Measurements from ENCODE around the gene NRCAM. TPM values are rescaled to one million over a fixed set of nuclear protein-coding genes. Genes with fewer than 3 reads are reported as not detected.

NRCAM gene
- total and polyA plus RNA-seq, 10 of the 15 experiments (the other 5 are each of a cell fraction or from before 2014, with no cell fraction given), result 0.30 to 2.0 (median 1.0) TPM

- TF ChIP-seq ASH2L (IDR thresholded peaks at IDR 0.05; ENCODE audit: borderline replicate concordance, low read depth), result no peak
- TF ChIP-seq MEF2B (IDR thresholded peaks at IDR 0.05; ENCODE audit: partially characterized antibody, poor library complexity, severe bottlenecking), result no peak
- TF ChIP-seq ZZZ3 (IDR thresholded peaks at IDR 0.05; ENCODE audit: control insufficient read depth, insufficient read length, low read depth), result no peak
- TF ChIP-seq SIN3A (IDR thresholded peaks at IDR 0.05; ENCODE audit: low read depth, low read length), result no peak
- TF ChIP-seq SUPT20H (IDR thresholded peaks at IDR 0.05; ENCODE audit: borderline replicate concordance, control insufficient read depth, low read depth, low read length), result no peak
- no peak for TF ChIP-seq GATAD2B (conservative IDR thresholded peaks at IDR 0.05; ENCODE audit: low read depth)
- no peak for TF ChIP-seq ZNF592 (IDR thresholded peaks at IDR 0.05)
- TF ChIP-seq SP1 (IDR thresholded peaks at IDR 0.05; ENCODE audit: low read depth, low read length), result no peak
- no peak for TF ChIP-seq RFX5 (IDR thresholded peaks at IDR 0.05; ENCODE audit: low read depth, low read length)
- no peak for TF ChIP-seq PML (IDR thresholded peaks at IDR 0.05; ENCODE audit: low read length)
- no peak for TF ChIP-seq RUNX3 (IDR thresholded peaks at IDR 0.05; ENCODE audit: low read length)
- H3K4me3 ChIP-seq, result no peak overlapping the region
- H3K27me3 ChIP-seq (replicated peaks in 1 of 2; ENCODE audit: control insufficient read depth in 2 of 2, insufficient read depth in 2 of 2, low read length in 1 of 2), result no peaks in the 10 kb centered on the region
- H4K20me1 ChIP-seq (ENCODE audit: control insufficient read depth, insufficient read depth), result no peaks in the 10 kb centered on the region
- H2AFZ ChIP-seq (ENCODE audit: control insufficient read depth, low read depth, low read length), result no peak overlapping the region
- POLR2A ChIA-PET, result interaction anchor here (0.5 kb wide), 1 partner anchor 583 kb away, joined by 4 read pairs; no protein-coding TSS in a partner anchor
- WGBS (ENCODE audit: insufficient coverage, insufficient replicate concordance, low lambda C conversion rate, missing lambda C conversion rate), result 69% methylated on average over 3 of the region's 3 CpGs
- FAIRE-seq (no peak), DNase-seq (ENCODE audit: low read depth, low spot score) (no peak), ATAC-seq (0 out of 3 replicates have a peak, but pooled peaks have one; percentile 20)
- RAD21 ChIA-PET (ENCODE audit: unreplicated experiment), result interaction anchor here (1.8 kb wide), 1 partner anchor 140 kb away, joined by 4 read pairs; no protein-coding TSS in a partner anchor
- H3K9ac ChIP-seq (ENCODE audit: control insufficient read depth, insufficient read depth, low read length), result no peak overlapping the region
- H3K27ac ChIP-seq (ENCODE audit: control insufficient read depth, insufficient read depth), result no peak overlapping the region
- peaks cover 9% of the 10 kb centered on the region for H3K4me1 ChIP-seq (ENCODE audit: control insufficient read depth, insufficient read depth, low read length)
- in situ Hi-C loops (cut with MboI) (no loop called here), intact Hi-C loops (cut with micrococcal nuclease; ENCODE audit: unreplicated experiment) (loop anchor here (10.0 kb wide), 1 partner anchor 123 kb away; no protein-coding TSS in a partner anchor)
- H3K4me2 ChIP-seq (ENCODE audit: control insufficient read depth, insufficient read depth), result no peak overlapping the region
- no TSS peak for BruUV-seq (replicated peaks)
- CTCF ChIA-PET, result interaction anchor here (1.5 to 1.6 kb wide), 2 partner anchors 15 to 188 kb away, joined by 3 to 5 read pairs; no protein-coding TSS in a partner anchor
- H3K36me3 ChIP-seq (ENCODE audit: control insufficient read depth in 2 of 2, insufficient read depth in 2 of 2, low read length in 1 of 2), result no peaks in the 10 kb centered on the region
- SMC1A ChIA-PET (ENCODE audit: uncharacterized antibody, unreplicated experiment), result interaction anchor here (0.8 to 4.4 kb wide), 7 partner anchors 9 to 125 kb away, joined by 3 to 19 read pairs (median 6); no protein-coding TSS in a partner anchor
- H3K9me3 ChIP-seq (replicated peaks; ENCODE audit: control insufficient read depth, insufficient read depth, low read length), result no peaks in the 10 kb centered on the region
- H3K79me2 ChIP-seq (ENCODE audit: control insufficient read depth, insufficient read depth, low read length), result no peaks in the 10 kb centered on the region
These were observed 148.0 kb downstream of the NRCAM start for GRCh38 chr7:108308276-108308675.
